Fibroblast of lung (primary cell): ENCODE measurements around the gene SETX. TPM values are rescaled to one million over a fixed set of nuclear protein-coding genes. Genes with fewer than 3 reads are reported as not detected.

ENCODE experiments used
- DNase-seq, 2 donors: peaks; one replicate each; pipeline versions ENCODE4 v3.0.0 to v3.0.0-alpha.2; 2010; ENCODE audit warnings: low read depth in 2 of 2
- H2AFZ ChIP-seq: 2 replicates; pipeline ENCODE4 v1.5.1; 2012; ENCODE audit warnings: low read length, control low read depth, inconsistent platforms
- H3K27ac ChIP-seq: 2 replicates; pipeline ENCODE4 v1.5.1; 2011; ENCODE audit warnings: low read length, control low read depth; ENCODE audit not compliant: insufficient read depth
- H3K27me3 ChIP-seq: 2 replicates; pipeline ENCODE4 v1.5.1; 2011; ENCODE audit warnings: mild to moderate bottlenecking, low read length; ENCODE audit not compliant: control insufficient read depth, insufficient read depth
- H3K36me3 ChIP-seq: 2 replicates; pipeline ENCODE4 v1.5.1; 2011; ENCODE audit warnings: low read length; ENCODE audit not compliant: control insufficient read depth, insufficient read depth
- H3K4me1 ChIP-seq: 2 replicates; pipeline ENCODE4 v1.5.1; 2011; ENCODE audit warnings: low read length; ENCODE audit not compliant: control insufficient read depth, insufficient read depth; ENCODE audit errors: extremely low read depth
- H3K4me2 ChIP-seq: 2 replicates; pipeline ENCODE4 v1.5.1; 2011; ENCODE audit warnings: low read length, control low read depth; ENCODE audit not compliant: insufficient read depth; ENCODE audit errors: extremely low read depth
- H3K4me3 ChIP-seq, 4 experiments: fragments of 200-600 bp in 1 of 4; sonication (generic) in 1 of 4; replicated peaks in 1 of 4; 2 replicates each; pipeline ENCODE4 v1.5.1; 2011 to 2016; ENCODE audit warnings: low read length in 4 of 4, low read depth in 3 of 4, mild to moderate bottlenecking in 3 of 4, control low read depth in 2 of 4, inconsistent platforms in 1 of 4, mixed read lengths in 1 of 4; ENCODE audit not compliant: insufficient read depth in 1 of 4; ENCODE audit errors: control extremely low read depth in 1 of 4
- H3K79me2 ChIP-seq: 2 replicates; pipeline ENCODE4 v1.5.1; 2012; ENCODE audit warnings: mild to moderate bottlenecking, low read length, inconsistent platforms; ENCODE audit not compliant: control insufficient read depth, insufficient read depth
- H3K9ac ChIP-seq: 2 replicates; pipeline ENCODE4 v1.5.1; 2011; ENCODE audit warnings: mild to moderate bottlenecking, low read length, control low read depth; ENCODE audit not compliant: insufficient read depth
- H3K9me3 ChIP-seq: 2 replicates; pipeline ENCODE4 v1.5.1; 2012; ENCODE audit warnings: low read depth, low read length; ENCODE audit not compliant: control insufficient read depth, insufficient read depth
- H4K20me1 ChIP-seq: 2 replicates; pipeline ENCODE4 v1.5.1; 2011; ENCODE audit warnings: low read length; ENCODE audit not compliant: control insufficient read depth, insufficient read depth; ENCODE audit errors: extremely low read depth
- CTCF ChIP-seq, 2 donors: IDR thresholded peaks in 1 of 2; conservative IDR thresholded peaks in 1 of 2; 1 replicate in 1 of 2; 2 replicates in 1 of 2; pipeline ENCODE4 v1.5.1; 2011 to 2012; ENCODE audit warnings: low read length in 2 of 2, control low read depth in 1 of 2, inconsistent platforms in 1 of 2, low read depth in 1 of 2, mild to moderate bottlenecking in 1 of 2
- EZH2 ChIP-seq: IDR thresholded peaks from 2 replicates; pipeline ENCODE4 v1.5.1; 2012; ENCODE audit warnings: low read length, control low read depth, mild to moderate bottlenecking; ENCODE audit errors: missing control alignments
- polyA plus RNA-seq, 2 donors: library from polyadenylated mRNA; depleted of rRNA in 1 of 2; stranded (reverse) in 1 of 2; unstranded in 1 of 2; fragments of >200 nt; gene quantifications; 2 replicates each; pipeline ENCODE4 v1.2.1, GENCODE V29; 2011 to 2012; ENCODE audit warnings: missing spikeins in 1 of 2
- total RNA-seq: library from RNA; depleted of rRNA; stranded (reverse); fragments of >200 nt; gene quantifications from 2 replicates; pipeline ENCODE4 v1.2.1, GENCODE V29; 2014

SETX gene
- total and polyA plus RNA-seq, 2 donors (not counting 1 experiment from before 2014, with no cell fraction given), result 31.5 to 78.3 TPM

DNA sequence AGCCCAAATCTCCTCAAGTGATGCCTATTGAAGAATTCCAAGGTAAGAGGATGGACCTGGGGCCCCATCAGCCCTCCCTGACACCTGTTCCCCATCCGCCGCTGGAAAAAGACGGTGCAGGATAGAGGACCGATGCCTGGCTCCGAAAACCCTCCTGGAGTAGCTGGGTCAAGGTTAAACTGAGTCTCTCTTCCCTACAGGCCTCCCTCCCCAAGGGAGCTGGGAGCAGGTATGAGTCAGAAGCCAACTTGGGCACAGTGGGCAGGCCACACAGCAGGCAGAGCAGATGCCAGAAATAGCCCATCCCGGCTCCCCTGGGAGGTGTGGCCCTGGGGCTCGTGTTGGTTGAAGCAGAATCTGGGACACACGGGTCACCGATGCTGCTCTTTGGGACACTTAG is 117.3 kb downstream of the SETX start:
- H3K79me2 ChIP-seq, result no peaks in the 10 kb centered on the region
- no peak overlapping the region for H3K4me3 ChIP-seq
- H3K27ac ChIP-seq, result no peak overlapping the region
- H3K36me3 ChIP-seq, result no peaks in the 10 kb centered on the region
- H3K9ac ChIP-seq, result no peak overlapping the region
- peaks cover 1% of the 10 kb centered on the region for H3K4me1 ChIP-seq
- no peak overlapping the region for H2AFZ ChIP-seq
- DNase-seq, result no peak
- H3K4me2 ChIP-seq, result no peak overlapping the region
- no peaks in the 10 kb centered on the region for H4K20me1 ChIP-seq
- H3K27me3 ChIP-seq, result peaks cover 31% of the 10 kb centered on the region
- H3K9me3 ChIP-seq, result no peaks in the 10 kb centered on the region
- TF ChIP-seq EZH2 (no peak), CTCF (conservative IDR thresholded peaks at IDR 0.05 in 1 of 2, IDR thresholded peaks at IDR 0.05 in 1 of 2; ENCODE audit: low read depth in 1 of 2, low read length in 2 of 2) (no peak)

DNA sequence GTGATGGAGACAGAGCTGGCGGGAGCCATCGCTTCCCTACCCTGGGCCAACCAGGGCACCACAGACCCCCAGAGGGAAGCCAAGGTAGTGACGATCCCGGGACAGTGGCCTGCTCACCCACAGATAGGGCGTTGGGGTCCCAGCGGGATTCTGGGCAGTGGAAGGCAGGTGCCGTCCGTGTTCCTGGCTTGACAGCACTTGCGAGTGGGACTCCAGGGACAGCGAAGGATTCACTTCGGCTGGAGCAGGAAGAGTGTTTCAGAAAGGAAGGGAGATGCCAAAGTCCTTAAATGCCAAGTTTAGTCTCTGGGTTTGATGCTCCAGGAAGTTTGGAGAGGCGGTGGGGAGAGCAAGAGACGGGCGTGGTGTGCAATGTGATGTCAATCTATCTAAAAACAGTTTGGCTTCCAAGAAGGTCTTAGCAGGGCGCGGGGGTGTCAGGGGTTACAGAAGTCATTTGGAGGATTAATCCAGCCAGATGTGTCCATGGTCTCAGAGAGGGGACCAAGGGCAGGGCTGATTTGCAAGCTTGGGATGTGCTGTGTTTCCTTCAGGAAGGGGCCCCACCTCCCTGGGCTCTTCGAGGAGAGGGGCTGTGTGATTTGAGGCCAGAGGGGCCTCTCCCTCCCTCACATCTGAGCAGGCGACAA is 118.0 kb downstream of the SETX start:
- no peaks in the 10 kb centered on the region for H3K4me1 ChIP-seq
- H3K9me3 ChIP-seq, result no peaks in the 10 kb centered on the region
- H4K20me1 ChIP-seq, result no peaks in the 10 kb centered on the region
- TF ChIP-seq EZH2, result no peak
- no peaks in the 10 kb centered on the region for H3K36me3 ChIP-seq
- H3K27ac ChIP-seq, result no peak overlapping the region
- H2AFZ ChIP-seq, result no peak overlapping the region
- H3K4me2 ChIP-seq, result no peak overlapping the region
- no peak overlapping the region for H3K4me3 ChIP-seq
- no peak overlapping the region for H3K9ac ChIP-seq
- DNase-seq, result no peak
- peaks cover 29% of the 10 kb centered on the region for H3K27me3 ChIP-seq
- H3K79me2 ChIP-seq, result no peaks in the 10 kb centered on the region

GRCh38 chr9:132235894-132236661 is 118.7 kb downstream of the SETX start:
- no peaks in the 10 kb centered on the region for H3K9me3 ChIP-seq
- TF ChIP-seq CTCF (conservative IDR thresholded peaks at IDR 0.05 in 1 of 2, IDR thresholded peaks at IDR 0.05 in 1 of 2; ENCODE audit: low read depth in 1 of 2, low read length in 2 of 2) (peak; percentile 93 to 94), EZH2 (no peak)
- no peak overlapping the region for H3K4me2 ChIP-seq
- H3K4me3 ChIP-seq, result no peak overlapping the region
- H3K4me1 ChIP-seq, result no peaks in the 10 kb centered on the region
- peaks cover 29% of the 10 kb centered on the region for H3K27me3 ChIP-seq
- peak; percentile 44 to 63 for DNase-seq
- no peaks in the 10 kb centered on the region for H3K36me3 ChIP-seq
- no peaks in the 10 kb centered on the region for H4K20me1 ChIP-seq
- no peak overlapping the region for H2AFZ ChIP-seq
- no peak overlapping the region for H3K27ac ChIP-seq
- H3K9ac ChIP-seq, result no peak overlapping the region
- no peaks in the 10 kb centered on the region for H3K79me2 ChIP-seq
